ENCODE data around the gene EP400. TPM values are rescaled to one million over a fixed set of nuclear protein-coding genes. Genes with fewer than 3 reads are reported as not detected.

EP400 gene
- total RNA-seq, 4 donors from 2014 or later = 10.1 to 23.0 (median 20.9) TPM

DNA sequence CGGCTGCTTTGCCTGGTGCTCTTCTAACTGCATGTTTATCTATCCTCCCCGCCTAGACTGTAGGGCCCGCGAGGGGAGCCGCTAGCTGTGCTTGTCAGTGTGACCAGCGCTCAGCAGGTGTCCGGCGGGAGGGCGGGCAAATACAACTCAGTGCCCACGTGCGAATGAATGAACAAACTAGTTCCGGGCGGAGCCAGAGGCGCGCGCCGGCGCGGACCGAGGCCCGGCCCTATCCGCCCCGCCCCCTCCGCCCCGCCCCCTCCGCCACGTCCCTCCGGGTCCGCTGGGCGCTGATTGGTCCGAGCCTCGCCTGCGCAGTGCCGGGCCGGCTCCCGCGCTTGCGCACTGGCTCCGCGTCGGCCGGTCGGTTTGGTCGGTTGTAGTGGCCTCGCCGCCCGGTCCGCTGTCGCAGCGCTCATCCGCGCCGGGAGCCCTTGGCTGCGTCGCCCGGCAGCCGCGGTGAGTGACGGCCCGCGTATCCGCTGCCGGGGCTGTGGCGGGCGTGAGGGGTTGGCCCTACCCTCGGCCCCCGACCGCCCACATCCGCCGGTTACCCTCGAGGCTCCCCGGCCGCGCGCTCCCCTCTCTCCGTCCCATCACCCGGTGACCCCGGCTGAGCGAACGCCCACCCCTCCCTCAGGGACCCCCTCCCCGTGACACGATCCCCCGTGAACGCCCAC, 134.3 kb downstream of the EP400 start:
- intact Hi-C loops (cut with DNase I) = no loop called here
- Histone ChIP-seq H3K4me1 (peaks cover 6 to 28% (median 13%) of the 10 kb centered on the region in 3 donors), H3K9me3 (no peaks in the 10 kb centered on the region), H3K27me3 (no peaks in the 10 kb centered on the region), H3K4me3 (peak overlapping the region; percentile 88 to 97 (median 93)), H3K27ac (peak overlapping the region; percentile 80 to 96 (median 90)), H3K36me3 (peaks cover 0 to 18% (median 0%) of the 10 kb centered on the region in 3 donors)
- DNase-seq = peak; percentile 47
- TF ChIP-seq POLR2A (IDR thresholded peaks at IDR 0.05) = peak in 3 of 4 donors; percentile 67 to 90 (median 82)
- TF ChIP-seq, protein P1, sequence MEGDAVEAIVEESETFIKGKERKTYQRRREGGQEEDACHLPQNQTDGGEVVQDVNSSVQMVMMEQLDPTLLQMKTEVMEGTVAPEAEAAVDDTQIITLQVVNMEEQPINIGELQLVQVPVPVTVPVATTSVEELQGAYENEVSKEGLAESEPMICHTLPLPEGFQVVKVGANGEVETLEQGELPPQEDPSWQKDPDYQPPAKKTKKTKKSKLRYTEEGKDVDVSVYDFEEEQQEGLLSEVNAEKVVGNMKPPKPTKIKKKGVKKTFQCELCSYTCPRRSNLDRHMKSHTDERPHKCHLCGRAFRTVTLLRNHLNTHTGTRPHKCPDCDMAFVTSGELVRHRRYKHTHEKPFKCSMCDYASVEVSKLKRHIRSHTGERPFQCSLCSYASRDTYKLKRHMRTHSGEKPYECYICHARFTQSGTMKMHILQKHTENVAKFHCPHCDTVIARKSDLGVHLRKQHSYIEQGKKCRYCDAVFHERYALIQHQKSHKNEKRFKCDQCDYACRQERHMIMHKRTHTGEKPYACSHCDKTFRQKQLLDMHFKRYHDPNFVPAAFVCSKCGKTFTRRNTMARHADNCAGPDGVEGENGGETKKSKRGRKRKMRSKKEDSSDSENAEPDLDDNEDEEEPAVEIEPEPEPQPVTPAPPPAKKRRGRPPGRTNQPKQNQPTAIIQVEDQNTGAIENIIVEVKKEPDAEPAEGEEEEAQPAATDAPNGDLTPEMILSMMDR (IDR thresholded peaks at IDR 0.05) = no peak
- 0 to 5% methylated on average over 1 to 4 of the region's 84 CpGs for WGBS, 2 donors

DNA sequence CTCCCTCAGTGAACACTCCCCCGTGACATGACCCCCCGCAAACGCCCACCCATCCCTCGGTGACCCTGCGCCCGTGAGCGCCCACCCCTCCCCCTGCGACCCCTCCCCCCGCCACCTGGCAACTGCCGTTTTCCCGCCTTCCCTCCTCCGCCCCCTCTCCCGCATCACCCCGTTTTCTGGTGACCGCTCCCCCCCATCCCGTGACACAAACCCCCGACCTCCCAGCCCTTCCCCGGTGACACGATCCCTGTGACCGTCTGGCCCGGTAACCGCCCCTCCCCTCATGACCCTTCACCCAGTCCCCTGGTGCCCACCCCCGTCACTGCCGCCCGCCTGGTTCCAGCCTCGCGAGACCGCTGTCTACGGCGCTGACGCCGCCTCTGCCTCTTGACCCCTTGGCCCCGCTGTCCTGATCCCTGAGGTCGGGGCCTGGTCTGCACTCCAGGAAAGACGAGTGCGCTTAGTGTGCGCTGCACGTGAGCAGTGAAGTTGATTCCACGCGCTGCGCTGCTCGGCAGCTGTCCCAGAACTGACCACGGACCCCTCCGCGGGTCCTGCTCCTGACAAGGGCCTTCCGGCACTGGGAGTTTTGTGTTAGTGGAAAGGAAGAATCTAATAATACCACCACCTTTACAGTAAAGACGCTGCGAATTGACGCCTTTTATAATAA, 135.0 kb downstream of the EP400 start:
- no peak for TF ChIP-seq POLR2A (IDR thresholded peaks at IDR 0.05)
- TF ChIP-seq, protein P1 (IDR thresholded peaks at IDR 0.05) = no peak
- intact Hi-C loops (cut with DNase I) = no loop called here
- peaks cover 6 to 28% (median 13%) of the 10 kb centered on the region in 3 donors for H3K4me1 ChIP-seq
- no peak for DNase-seq
- no peaks in the 10 kb centered on the region for H3K9me3 ChIP-seq
- 2 to 6% methylated on average over 5 to 13 of the region's 49 CpGs for WGBS, 2 donors
- peak overlapping the region; percentile 80 to 96 (median 90) for H3K27ac ChIP-seq
- no peaks in the 10 kb centered on the region for H3K27me3 ChIP-seq
- H3K36me3 ChIP-seq = peaks cover 0 to 14% (median 0%) of the 10 kb centered on the region in 3 donors
- peak overlapping the region; percentile 88 to 97 (median 93) for H3K4me3 ChIP-seq

DNA sequence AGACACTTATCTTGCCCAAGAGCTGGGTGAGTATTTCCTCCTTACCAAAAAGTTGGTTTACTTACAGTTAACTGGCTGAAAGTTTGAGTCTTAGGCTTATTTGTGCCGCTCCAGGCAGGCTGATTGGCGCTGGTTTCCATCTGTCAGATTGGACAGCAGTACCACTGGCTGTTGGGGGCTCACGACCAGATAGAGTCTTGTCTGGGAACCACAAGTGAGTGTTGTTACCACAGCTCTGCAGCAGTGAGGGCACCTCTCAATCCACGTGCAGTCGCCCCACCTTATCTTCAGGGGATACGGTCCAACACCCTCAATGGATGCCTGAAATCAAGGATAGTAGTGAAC, 135.5 kb downstream of the EP400 start:
- intact Hi-C loops (cut with DNase I) = no loop called here
- DNase-seq = no peak
- H3K9me3 ChIP-seq = no peaks in the 10 kb centered on the region
- peak overlapping the region; percentile 80 to 96 (median 90) for H3K27ac ChIP-seq
- no peaks in the 10 kb centered on the region for H3K27me3 ChIP-seq
- H3K36me3 ChIP-seq = peaks cover 0 to 14% (median 0%) of the 10 kb centered on the region in 3 donors
- H3K4me1 ChIP-seq = peaks cover 6 to 28% (median 13%) of the 10 kb centered on the region in 3 donors
- TF ChIP-seq, protein P1 (IDR thresholded peaks at IDR 0.05) = no peak
- no peak for TF ChIP-seq POLR2A (IDR thresholded peaks at IDR 0.05)
- H3K4me3 ChIP-seq = peak overlapping the region; percentile 88 to 97 (median 93)
- WGBS, 2 donors = 29 to 30% methylated on average over 6 of the region's 6 CpGs

DNA sequence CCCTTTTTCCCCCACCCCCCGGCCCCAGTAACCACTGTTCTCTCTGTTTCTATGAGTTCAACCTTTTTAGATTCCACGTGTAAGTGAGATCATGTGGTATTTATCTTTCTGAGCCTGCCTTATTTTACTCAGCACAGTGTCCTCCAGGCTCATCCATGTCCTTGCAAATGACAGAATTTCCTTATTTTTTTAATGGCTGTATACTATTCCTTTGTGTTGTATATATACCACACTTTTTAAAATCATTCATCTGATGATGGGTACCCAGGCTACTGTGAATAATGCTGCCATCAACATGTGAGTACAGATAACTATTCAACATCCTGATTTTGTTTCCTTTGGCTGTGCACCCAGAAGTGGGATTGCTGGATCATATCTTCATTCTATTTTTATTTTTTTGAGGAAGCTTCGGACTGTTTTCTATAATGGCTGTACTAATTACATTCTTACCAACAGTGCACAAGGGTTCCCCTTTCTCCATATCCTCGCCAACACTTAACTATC, 139.7 kb downstream of the EP400 start:
- Histone ChIP-seq H3K27ac (no peak overlapping the region), H3K4me3 (no peak overlapping the region), H3K27me3 (no peaks in the 10 kb centered on the region), H3K9me3 (no peaks in the 10 kb centered on the region), H3K36me3 (peaks cover 0 to 26% (median 8%) of the 10 kb centered on the region in 3 donors), H3K4me1 (peaks cover 0 to 20% (median 9%) of the 10 kb centered on the region in 3 donors)
- DNase-seq = no peak
- intact Hi-C loops (cut with DNase I) = no loop called here
- TF ChIP-seq, protein P1 (IDR thresholded peaks at IDR 0.05) = no peak
- WGBS, 2 donors = 89 to 93% methylated on average over 4 of the region's 4 CpGs
